K562 treated with DMSO at 1 percent for 4 hours (cell line): Measurements from ENCODE around the gene LRRC56. TPM values are rescaled to one million over a fixed set of nuclear protein-coding genes. Genes with fewer than 3 reads are reported as not detected.

ENCODE experiments used
- total RNA-seq: library from RNA; unstranded; fragments of 300-600 nt; gene quantifications from 2 replicates; pipeline ENCODE4 v1.2.3, GENCODE V29; 2022; ENCODE audit not compliant: insufficient read depth

LRRC56 gene
- 2.4 and 3.2 TPM in 2 replicates for total RNA-seq

GRCh38 chr11:536841-537621 is at the start of gene LRRC56:
TSS of gene LRRC56 (plus strand) at chr11:537527. CDS start at chr11:540685, 3,158 bp downstream.

GRCh38 chr11:506995-507726 is 30.2 kb upstream of the LRRC56 start, which contains the start of gene RNH1:
TSS of gene RNH1 (minus strand) at chr11:507242. CDS start at chr11:502162, 5,080 bp downstream.

GRCh38 chr11:535519-536454 is 1.5 kb upstream of the LRRC56 start, which contains the start of gene HRAS:
TSS of gene HRAS (minus strand) at chr11:535576.

GRCh38 chr11:560305-561147 is 23.2 kb downstream of the LRRC56 start, which contains the start of the genes LMNTD2 and RASSF7:
TSS of gene LMNTD2 (minus strand) at chr11:560738. CDS start at chr11:560716, 22 bp downstream.
TSS of gene RASSF7 (plus strand) at chr11:560970. CDS start at chr11:561769, 799 bp downstream.

GRCh38 chr11:575996-576768 is 38.9 kb downstream of the LRRC56 start, which contains the start of gene PHRF1:
TSS of gene PHRF1 (plus strand) at chr11:576470. CDS start at chr11:581513, 5,043 bp downstream.

Other genes with a start within 250 kb of the LRRC56 start
- 26.9 and 46.3 TPM in 2 replicates for gene PGGHG, start 248.4 kb upstream of the LRRC56 start, total RNA-seq
- gene IFITM5, start 238.0 kb upstream of the LRRC56 start, total RNA-seq = not detected in 2 replicates
- gene IFITM2, start 229.7 kb upstream of the LRRC56 start, total RNA-seq = 549 and 600 TPM in 2 replicates
- 779 and 784 TPM in 2 replicates for gene IFITM1, start 223.5 kb upstream of the LRRC56 start, total RNA-seq
- 284 and 320 TPM in 2 replicates for gene IFITM3, start 216.7 kb upstream of the LRRC56 start, total RNA-seq
- 16.5 and 25.5 TPM in 2 replicates for gene B4GALNT4, start 168.0 kb upstream of the LRRC56 start, total RNA-seq
- 59.2 and 64.0 TPM in 2 replicates for gene PKP3, start 143.3 kb upstream of the LRRC56 start, total RNA-seq
- gene SIGIRR, start 122.5 kb upstream of the LRRC56 start, total RNA-seq = 136 and 148 TPM in 2 replicates
- 9.7 and 16.7 TPM in 2 replicates for gene ANO9, start 95.5 kb upstream of the LRRC56 start, total RNA-seq
- gene PTDSS2, start 87.2 kb upstream of the LRRC56 start, total RNA-seq = 45.6 and 53.9 TPM in 2 replicates
- gene RNH1, start 30.3 kb upstream of the LRRC56 start, total RNA-seq = 227 and 244 TPM in 2 replicates
- 34.8 and 44.7 TPM in 2 replicates for gene HRAS, start 2.0 kb upstream of the LRRC56 start, total RNA-seq
- 4.5 and 5.5 TPM in 2 replicates for gene LMNTD2, start 23.2 kb downstream of the LRRC56 start, total RNA-seq
- 41.0 and 43.1 TPM in 2 replicates for gene RASSF7, start 23.4 kb downstream of the LRRC56 start, total RNA-seq
- 11.7 and 15.2 TPM in 2 replicates for gene PHRF1, start 38.9 kb downstream of the LRRC56 start, total RNA-seq
- gene IRF7, start 78.4 kb downstream of the LRRC56 start, total RNA-seq = 31.7 and 39.7 TPM in 2 replicates
- not detected in 2 replicates for gene CDHR5, start 87.4 kb downstream of the LRRC56 start, total RNA-seq
- not detected in 2 replicates for gene SCT, start 89.7 kb downstream of the LRRC56 start, total RNA-seq
- gene DRD4, start 99.7 kb downstream of the LRRC56 start, total RNA-seq = 1.4 TPM in 1 of 2 replicates, not detected in the other
- 59.9 TPM in 2 replicates for gene DEAF1, start 157.7 kb downstream of the LRRC56 start, total RNA-seq
- gene TMEM80, start 158.3 kb downstream of the LRRC56 start, total RNA-seq = 22.2 and 31.1 TPM in 2 replicates
- gene EPS8L2, start 168.7 kb downstream of the LRRC56 start, total RNA-seq = 6.0 and 9.8 TPM in 2 replicates
- gene TALDO1, start 209.9 kb downstream of the LRRC56 start, total RNA-seq = 697 and 710 TPM in 2 replicates
- gene GATD1, start 240.0 kb downstream of the LRRC56 start, total RNA-seq = 42.0 and 45.9 TPM in 2 replicates